Stimulated activated CD8-positive, alpha-beta memory T cell treated with anti-CD3 and anti-CD28 coated beads, Interleukin-15, amount 100 ng/mL, for 4 hours (primary cell): ENCODE data around the gene PAX2.

ENCODE experiments used
- DNase-seq, 2 donors: peaks; one replicate each; pipeline ENCODE4 v3.0.0-alpha.2; 2020; ENCODE audit warnings: low read depth in 2 of 2

PAX2 gene

DNA sequence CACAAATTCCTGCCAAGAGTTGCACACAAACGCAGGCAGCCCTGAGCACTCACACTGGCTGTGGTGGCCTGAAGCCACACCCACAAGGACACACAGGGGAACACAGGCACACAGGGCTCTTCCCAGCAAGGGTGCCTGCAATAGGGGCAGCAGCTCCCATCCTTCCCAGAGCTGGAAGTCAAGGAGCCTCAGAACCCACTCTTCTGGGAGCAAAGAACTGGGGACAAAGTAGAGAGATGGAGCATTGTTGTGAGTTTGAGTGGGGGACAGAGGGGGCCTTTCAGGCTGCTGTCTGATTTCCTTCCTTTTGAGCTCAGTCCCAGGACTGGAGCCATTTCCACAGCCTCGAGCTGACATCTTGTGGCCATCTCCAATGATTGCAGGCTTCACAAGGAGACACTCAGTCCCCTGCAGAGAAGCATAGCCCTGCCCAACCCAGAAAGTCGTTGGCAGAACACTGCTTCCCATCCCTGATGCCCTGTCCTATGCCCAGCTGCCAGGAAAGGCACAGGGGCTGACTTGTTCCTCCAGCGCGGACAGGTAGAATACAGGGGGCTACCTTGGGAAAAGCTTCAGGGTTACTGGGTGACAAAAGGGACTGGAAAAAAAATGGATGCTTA is 133.0 kb downstream of the PAX2 start:
- DNase-seq: no peak
